Measurements from ENCODE around the gene FAM83B. TPM values are rescaled to one million over a fixed set of nuclear protein-coding genes. Genes with fewer than 3 reads are reported as not detected.
"Not testable (repeated sequence)": the region's sequence is repeated elsewhere in the genome, so short reads cannot be mapped to it uniquely, and the experiment has no call there.

The FAM83B gene
- total RNA-seq, 1 donor from 2014 or later, result 1.9 TPM

- FAIRE-seq (no peak), DNase-seq (ENCODE audit: low read depth) (no peak)
- H3K4me1 Mint-ChIP-seq (ENCODE audit: low read depth, unreplicated experiment), result no peaks in the 10 kb centered on the region
- TF ChIP-seq EZH2 (IDR thresholded peaks at IDR 0.05; ENCODE audit: insufficient read depth, low read length) (no peak), CTCF (IDR thresholded peaks at IDR 0.05; ENCODE audit: insufficient read depth, low read depth, low read length) (no peak)
- Histone ChIP-seq H3K79me2 (ENCODE audit: insufficient read depth, low read length) (no peaks in the 10 kb centered on the region), H3K9ac (ENCODE audit: low read length) (no peak overlapping the region), H3K27me3 (ENCODE audit: insufficient read depth, low read length) (no peaks in the 10 kb centered on the region), H2AFZ (ENCODE audit: low read depth, low read length) (no peak overlapping the region), H3K4me1 (ENCODE audit: insufficient read depth, low read length) (no peaks in the 10 kb centered on the region), H3K9me3 (ENCODE audit: insufficient read depth, low read depth, low read length) (no peaks in the 10 kb centered on the region), H3K4me2 (ENCODE audit: low read length) (no peak overlapping the region), H3K4me3 (ENCODE audit: insufficient read depth, low read depth, low read length) (no peak overlapping the region), H3K27ac (ENCODE audit: low read depth, low read length) (no peak overlapping the region), H4K20me1 (ENCODE audit: insufficient read depth, low read length) (no peaks in the 10 kb centered on the region), H3K36me3 (ENCODE audit: insufficient read depth, low read length) (no peaks in the 10 kb centered on the region)
- peaks cover 6% of the 10 kb centered on the region for H3K9me3 Mint-ChIP-seq (ENCODE audit: unreplicated experiment)
- no peaks in the 10 kb centered on the region for H3K36me3 Mint-ChIP-seq (ENCODE audit: low read depth, unreplicated experiment)
- H3K27me3 Mint-ChIP-seq (ENCODE audit: low read depth, unreplicated experiment), result no peaks in the 10 kb centered on the region
- no peak overlapping the region for H3K4me3 Mint-ChIP-seq (ENCODE audit: unreplicated experiment)
- no peak overlapping the region for H3K27ac Mint-ChIP-seq (ENCODE audit: unreplicated experiment)
Measured at GRCh38 chr6:54817236-54817635, 29.3 kb upstream of the FAM83B start.

GRCh38 chr6:54817834-54818233, 28.7 kb upstream of the FAM83B start:
- Histone ChIP-seq H3K4me1 (ENCODE audit: insufficient read depth, low read length) (no peaks in the 10 kb centered on the region), H3K79me2 (ENCODE audit: insufficient read depth, low read length) (no peaks in the 10 kb centered on the region), H3K9ac (ENCODE audit: low read length) (no peak overlapping the region), H3K36me3 (ENCODE audit: insufficient read depth, low read length) (no peaks in the 10 kb centered on the region), H3K27ac (ENCODE audit: low read depth, low read length) (no peak overlapping the region), H3K9me3 (ENCODE audit: insufficient read depth, low read depth, low read length) (no peaks in the 10 kb centered on the region), H4K20me1 (ENCODE audit: insufficient read depth, low read length) (no peaks in the 10 kb centered on the region), H3K27me3 (ENCODE audit: insufficient read depth, low read length) (no peaks in the 10 kb centered on the region), H2AFZ (ENCODE audit: low read depth, low read length) (no peak overlapping the region), H3K4me2 (ENCODE audit: low read length) (no peak overlapping the region), H3K4me3 (ENCODE audit: insufficient read depth, low read depth, low read length) (no peak overlapping the region)
- Mint-ChIP-seq H3K4me1 (ENCODE audit: low read depth, unreplicated experiment) (no peaks in the 10 kb centered on the region), H3K27me3 (ENCODE audit: low read depth, unreplicated experiment) (no peaks in the 10 kb centered on the region), H3K36me3 (ENCODE audit: low read depth, unreplicated experiment) (no peaks in the 10 kb centered on the region), H3K4me3 (ENCODE audit: unreplicated experiment) (no peak overlapping the region), H3K27ac (ENCODE audit: unreplicated experiment) (no peak overlapping the region), H3K9me3 (ENCODE audit: unreplicated experiment) (peaks cover 6% of the 10 kb centered on the region)
- no peak for TF ChIP-seq EZH2 (IDR thresholded peaks at IDR 0.05; ENCODE audit: insufficient read depth, low read length)
- TF ChIP-seq CTCF (IDR thresholded peaks at IDR 0.05; ENCODE audit: insufficient read depth, low read depth, low read length), result no peak
- no peak for FAIRE-seq
- DNase-seq (ENCODE audit: low read depth), result no peak

- not testable (repeated sequence) for H3K79me2 ChIP-seq (ENCODE audit: insufficient read depth, low read length); DNase-seq (ENCODE audit: low read depth); H3K27ac Mint-ChIP-seq (ENCODE audit: unreplicated experiment); H3K36me3 Mint-ChIP-seq (ENCODE audit: low read depth, unreplicated experiment); H3K27me3 Mint-ChIP-seq (ENCODE audit: low read depth, unreplicated experiment); FAIRE-seq; H3K9me3 Mint-ChIP-seq (ENCODE audit: unreplicated experiment); H3K4me1 Mint-ChIP-seq (ENCODE audit: low read depth, unreplicated experiment); H2AFZ ChIP-seq (ENCODE audit: low read depth, low read length); H3K4me3 ChIP-seq (ENCODE audit: insufficient read depth, low read depth, low read length); H3K27ac ChIP-seq (ENCODE audit: low read depth, low read length); H3K4me3 Mint-ChIP-seq (ENCODE audit: unreplicated experiment); H3K4me2 ChIP-seq (ENCODE audit: low read length); H3K27me3 ChIP-seq (ENCODE audit: insufficient read depth, low read length); H3K9me3 ChIP-seq (ENCODE audit: insufficient read depth, low read depth, low read length); H4K20me1 ChIP-seq (ENCODE audit: insufficient read depth, low read length); H3K4me1 ChIP-seq (ENCODE audit: insufficient read depth, low read length); H3K36me3 ChIP-seq (ENCODE audit: insufficient read depth, low read length); H3K9ac ChIP-seq (ENCODE audit: low read length)
Measured at GRCh38 chr6:54824225-54824624, 22.3 kb upstream of the FAM83B start.
